Astrocyte (in vitro differentiated cells and primary cell): ENCODE results near the gene CCDC34. TPM values are rescaled to one million over a fixed set of nuclear protein-coding genes. Genes with fewer than 3 reads are reported as not detected.

Experiments
- DNase-seq: peaks from one replicate; pipeline ENCODE4 v3.0.0-alpha.2; 2010; ENCODE audit warnings: low read depth
- FAIRE-seq: peaks from 2 replicates; lab custom pipeline; 2011; peaks lifted over from hg19 to GRCh38; lab: Jason Lieb, UNC
- H2AFZ ChIP-seq: 2 replicates; pipeline ENCODE4 v1.6.0; 2012; ENCODE audit warnings: low read depth, low read length, inconsistent platforms
- H3K27ac ChIP-seq: 2 replicates; pipeline ENCODE4 v1.5.1; 2011; ENCODE audit warnings: low read depth, low read length, inconsistent platforms
- H3K27me3 ChIP-seq: 2 replicates; pipeline ENCODE4 v1.6.0; 2011; ENCODE audit warnings: low read length, inconsistent platforms; ENCODE audit not compliant: insufficient read depth
- H3K36me3 ChIP-seq: 2 replicates; pipeline ENCODE4 v1.5.1; 2011; ENCODE audit warnings: low read length, inconsistent platforms; ENCODE audit not compliant: insufficient read depth
- H3K4me1 ChIP-seq: 2 replicates; pipeline ENCODE4 v1.5.1; 2011; ENCODE audit warnings: low read length, inconsistent platforms; ENCODE audit not compliant: insufficient read depth
- H3K4me2 ChIP-seq: 2 replicates; pipeline ENCODE4 v1.6.0; 2012; ENCODE audit warnings: low read length, inconsistent platforms
- H3K4me3 ChIP-seq: 2 replicates; pipeline ENCODE4 v1.5.1; 2011; ENCODE audit warnings: low read depth, mild to moderate bottlenecking, low read length, inconsistent platforms; ENCODE audit not compliant: insufficient read depth
- H3K79me2 ChIP-seq: 2 replicates; pipeline ENCODE4 v1.6.0; 2012; ENCODE audit warnings: mild to moderate bottlenecking, low read length, inconsistent platforms; ENCODE audit not compliant: insufficient read depth
- H3K9ac ChIP-seq: 2 replicates; pipeline ENCODE4 v1.6.0; 2012; ENCODE audit warnings: mild to moderate bottlenecking, low read length, inconsistent platforms
- H3K9me3 ChIP-seq: 2 replicates; pipeline ENCODE4 v1.5.1; 2012; ENCODE audit warnings: low read depth, mild to moderate bottlenecking, low read length, inconsistent platforms; ENCODE audit not compliant: insufficient read depth
- H4K20me1 ChIP-seq: 2 replicates; pipeline ENCODE4 v1.6.0; 2012; ENCODE audit warnings: low read length, inconsistent platforms; ENCODE audit not compliant: insufficient read depth
- H3K27ac Mint-ChIP-seq: one replicate; pipeline ENCODE4 v1.8.0; 2021; ENCODE audit warnings: mild to moderate bottlenecking, mixed read lengths; ENCODE audit not compliant: unreplicated experiment
- H3K27me3 Mint-ChIP-seq: one replicate; pipeline ENCODE4 v1.8.0; 2021; ENCODE audit warnings: low read depth, mixed read lengths; ENCODE audit not compliant: unreplicated experiment
- H3K36me3 Mint-ChIP-seq: one replicate; pipeline ENCODE4 v1.8.0; 2021; ENCODE audit warnings: low read depth, mixed read lengths; ENCODE audit not compliant: unreplicated experiment
- H3K4me1 Mint-ChIP-seq: one replicate; pipeline ENCODE4 v1.8.0; 2021; ENCODE audit warnings: low read depth, mixed read lengths; ENCODE audit not compliant: unreplicated experiment
- H3K4me3 Mint-ChIP-seq: one replicate; pipeline ENCODE4 v1.8.0; 2021; ENCODE audit warnings: mild to moderate bottlenecking, moderate library complexity, mixed read lengths; ENCODE audit not compliant: unreplicated experiment
- H3K9me3 Mint-ChIP-seq: one replicate; pipeline ENCODE4 v1.8.0; 2021; ENCODE audit warnings: mild to moderate bottlenecking, mixed read lengths; ENCODE audit not compliant: unreplicated experiment
- EZH2 ChIP-seq: IDR thresholded peaks from 2 replicates; pipeline ENCODE4 v1.6.1; 2012; ENCODE audit warnings: mild to moderate bottlenecking, low read length, inconsistent platforms; ENCODE audit not compliant: insufficient read depth
- total RNA-seq: library from RNA; stranded (reverse); gene quantifications from 2 replicates; pipeline ENCODE4 v1.2.1, GENCODE V29; 2021
- TF ChIP-seq, protein P1 (sequence below): IDR thresholded peaks from 2 replicates; pipeline ENCODE4 v1.5.1; 2011; ENCODE audit warnings: low read depth, mild to moderate bottlenecking, inconsistent platforms, low read length, moderate library complexity; ENCODE audit not compliant: insufficient read depth

The CCDC34 gene
- total RNA-seq, 1 donor from 2014 or later: 12.8 TPM

DNA sequence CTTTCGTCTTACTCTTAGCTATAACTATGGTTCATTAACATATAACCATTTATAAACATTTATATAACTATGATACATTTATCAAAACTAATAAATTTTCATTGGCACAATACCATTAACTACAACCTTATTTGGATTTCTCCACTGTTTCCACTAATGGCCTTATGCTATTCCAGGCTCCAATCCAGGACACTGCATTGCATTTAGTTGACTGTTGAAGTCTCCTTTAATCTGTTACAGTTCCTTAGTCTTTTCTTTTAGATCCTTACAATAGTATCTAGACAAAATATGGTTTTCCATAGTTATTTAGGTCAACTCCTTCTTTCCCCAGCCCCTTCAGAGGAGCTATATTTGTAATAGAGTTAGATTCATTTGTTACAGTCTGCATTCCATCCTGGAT lies 47.2 kb downstream of the CCDC34 start:
- H3K9me3 ChIP-seq: no peaks in the 10 kb centered on the region
- no peak for FAIRE-seq
- no peak overlapping the region for H3K27ac Mint-ChIP-seq
- no peak overlapping the region for H3K27ac ChIP-seq
- H4K20me1 ChIP-seq: no peaks in the 10 kb centered on the region
- TF ChIP-seq EZH2: no peak
- TF ChIP-seq, protein P1, sequence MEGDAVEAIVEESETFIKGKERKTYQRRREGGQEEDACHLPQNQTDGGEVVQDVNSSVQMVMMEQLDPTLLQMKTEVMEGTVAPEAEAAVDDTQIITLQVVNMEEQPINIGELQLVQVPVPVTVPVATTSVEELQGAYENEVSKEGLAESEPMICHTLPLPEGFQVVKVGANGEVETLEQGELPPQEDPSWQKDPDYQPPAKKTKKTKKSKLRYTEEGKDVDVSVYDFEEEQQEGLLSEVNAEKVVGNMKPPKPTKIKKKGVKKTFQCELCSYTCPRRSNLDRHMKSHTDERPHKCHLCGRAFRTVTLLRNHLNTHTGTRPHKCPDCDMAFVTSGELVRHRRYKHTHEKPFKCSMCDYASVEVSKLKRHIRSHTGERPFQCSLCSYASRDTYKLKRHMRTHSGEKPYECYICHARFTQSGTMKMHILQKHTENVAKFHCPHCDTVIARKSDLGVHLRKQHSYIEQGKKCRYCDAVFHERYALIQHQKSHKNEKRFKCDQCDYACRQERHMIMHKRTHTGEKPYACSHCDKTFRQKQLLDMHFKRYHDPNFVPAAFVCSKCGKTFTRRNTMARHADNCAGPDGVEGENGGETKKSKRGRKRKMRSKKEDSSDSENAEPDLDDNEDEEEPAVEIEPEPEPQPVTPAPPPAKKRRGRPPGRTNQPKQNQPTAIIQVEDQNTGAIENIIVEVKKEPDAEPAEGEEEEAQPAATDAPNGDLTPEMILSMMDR: no peak
- peaks cover 4% of the 10 kb centered on the region for H3K9me3 Mint-ChIP-seq
- H3K36me3 Mint-ChIP-seq: no peaks in the 10 kb centered on the region
- no peaks in the 10 kb centered on the region for H3K36me3 ChIP-seq
- no peaks in the 10 kb centered on the region for H3K79me2 ChIP-seq
- H3K9ac ChIP-seq: no peak overlapping the region
- peaks cover 26% of the 10 kb centered on the region for H3K4me1 Mint-ChIP-seq
- no peaks in the 10 kb centered on the region for H3K27me3 ChIP-seq
- no peak overlapping the region for H2AFZ ChIP-seq
- H3K27me3 Mint-ChIP-seq: no peaks in the 10 kb centered on the region
- no peak overlapping the region for H3K4me3 Mint-ChIP-seq
- peaks cover 21% of the 10 kb centered on the region for H3K4me1 ChIP-seq
- peak; percentile 43 for DNase-seq
- H3K4me3 ChIP-seq: no peak overlapping the region
- no peak overlapping the region for H3K4me2 ChIP-seq

DNA sequence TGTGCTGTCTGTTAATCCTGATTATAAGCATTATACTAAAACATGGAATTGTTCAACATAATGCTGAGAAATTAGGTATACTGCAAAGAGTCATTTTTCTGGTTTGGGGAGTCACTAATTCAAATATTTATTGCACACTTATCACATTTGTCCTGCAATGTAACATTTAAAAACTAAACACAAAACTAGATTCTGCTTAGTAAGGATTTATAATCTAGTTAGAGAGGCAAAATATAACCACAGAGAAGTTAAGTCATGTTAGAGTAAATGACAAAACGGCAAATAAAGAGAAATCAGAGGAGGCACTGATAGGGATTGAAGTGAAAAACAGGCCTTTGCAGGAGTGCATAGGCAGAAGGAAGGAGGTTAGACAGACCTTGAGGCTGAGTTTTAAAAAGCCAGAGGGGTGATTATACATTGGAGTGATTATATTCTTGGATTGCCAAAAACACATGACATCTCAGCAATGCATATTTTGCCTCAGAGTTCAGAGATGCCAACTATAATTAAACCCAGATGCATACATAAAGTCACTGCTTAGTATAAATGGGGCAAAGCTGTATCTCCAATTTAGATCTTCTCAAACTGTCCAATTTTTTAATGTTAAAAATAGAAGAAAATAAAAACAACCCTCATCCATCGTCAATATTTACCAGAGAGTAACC lies 49.7 kb downstream of the CCDC34 start:
- Mint-ChIP-seq H3K4me1 (peaks cover 8% of the 10 kb centered on the region), H3K27me3 (no peaks in the 10 kb centered on the region), H3K9me3 (no peaks in the 10 kb centered on the region), H3K27ac (no peak overlapping the region), H3K36me3 (no peaks in the 10 kb centered on the region), H3K4me3 (no peak overlapping the region)
- no peaks in the 10 kb centered on the region for H3K79me2 ChIP-seq
- no peak overlapping the region for H3K4me3 ChIP-seq
- FAIRE-seq (peak; percentile 74), DNase-seq (no peak)
- H3K27me3 ChIP-seq: no peaks in the 10 kb centered on the region
- H3K9me3 ChIP-seq: no peaks in the 10 kb centered on the region
- H3K4me1 ChIP-seq: peaks cover 6% of the 10 kb centered on the region
- no peak overlapping the region for H3K4me2 ChIP-seq
- no peak overlapping the region for H2AFZ ChIP-seq
- H4K20me1 ChIP-seq: no peaks in the 10 kb centered on the region
- no peak overlapping the region for H3K27ac ChIP-seq
- TF ChIP-seq, protein P1: no peak
- TF ChIP-seq EZH2: no peak
- no peak overlapping the region for H3K9ac ChIP-seq
- no peaks in the 10 kb centered on the region for H3K36me3 ChIP-seq

DNA sequence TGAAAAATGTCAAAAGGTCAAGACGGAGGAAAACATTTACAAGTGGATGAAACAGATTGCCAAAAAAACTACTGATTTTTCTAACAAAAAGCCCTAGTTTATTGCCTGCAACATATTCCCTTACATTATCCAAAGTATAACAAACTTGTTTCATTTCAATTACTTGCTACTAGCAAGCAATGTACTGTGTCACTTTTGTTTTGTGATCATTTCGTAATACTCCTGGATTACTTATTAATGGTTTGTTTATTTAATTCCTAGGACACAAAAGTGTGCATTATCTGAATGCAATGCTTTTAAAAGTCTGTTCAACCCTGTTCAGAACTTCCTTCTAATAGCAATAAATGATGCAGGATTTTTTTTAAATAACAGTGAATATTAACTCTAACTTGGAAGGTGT lies 50.9 kb downstream of the CCDC34 start:
- H3K27ac ChIP-seq: no peak overlapping the region
- no peaks in the 10 kb centered on the region for H3K36me3 ChIP-seq
- H3K27ac Mint-ChIP-seq: no peak overlapping the region
- H3K36me3 Mint-ChIP-seq: no peaks in the 10 kb centered on the region
- TF ChIP-seq, protein P1: no peak
- TF ChIP-seq EZH2: no peak
- H3K9ac ChIP-seq: no peak overlapping the region
- H3K27me3 Mint-ChIP-seq: no peaks in the 10 kb centered on the region
- DNase-seq (no peak), FAIRE-seq (no peak)
- H4K20me1 ChIP-seq: no peaks in the 10 kb centered on the region
- H3K4me3 ChIP-seq: no peak overlapping the region
- no peaks in the 10 kb centered on the region for H3K27me3 ChIP-seq
- H3K9me3 Mint-ChIP-seq: no peaks in the 10 kb centered on the region
- H2AFZ ChIP-seq: no peak overlapping the region
- no peak overlapping the region for H3K4me2 ChIP-seq
- H3K9me3 ChIP-seq: no peaks in the 10 kb centered on the region
- H3K79me2 ChIP-seq: no peaks in the 10 kb centered on the region
- H3K4me1 Mint-ChIP-seq: no peaks in the 10 kb centered on the region
- no peak overlapping the region for H3K4me3 Mint-ChIP-seq
- H3K4me1 ChIP-seq: no peaks in the 10 kb centered on the region
